MM.1S (cell line): Measurements from ENCODE around the gene UBL4A.

ENCODE experiments used
- DNase-seq: peaks from one replicate; pipeline ENCODE4 v3.0.0-alpha.2; 2015
- H2AFZ ChIP-seq: fragments of 300-600 bp; sonication (generic); 2 replicates; pipeline ENCODE4 v1.6.0; 2016; ENCODE audit warnings: antibody characterized with exemption, low read length
- H3F3A ChIP-seq: fragments of 300-600 bp; sonication (generic); 2 replicates; pipeline ENCODE4 v1.6.1; 2016; ENCODE audit warnings: mild to moderate bottlenecking, antibody characterized with exemption, low read length, moderate library complexity, mixed read lengths; ENCODE audit not compliant: insufficient read depth
- H3K27ac ChIP-seq: fragments of 300-600 bp; sonication (generic); 2 replicates; pipeline ENCODE4 v1.5.1; 2016; ENCODE audit warnings: mild to moderate bottlenecking, low read length
- H3K27me3 ChIP-seq: fragments of 300-600 bp; sonication (generic); replicated peaks from 2 replicates; pipeline ENCODE4 v1.6.0; 2016; ENCODE audit warnings: low read length; ENCODE audit not compliant: insufficient read depth
- H3K36me3 ChIP-seq: fragments of 300-600 bp; sonication (generic); replicated peaks from 2 replicates; pipeline ENCODE4 v1.6.1; 2016; ENCODE audit warnings: mild to moderate bottlenecking, low read length, mixed read lengths; ENCODE audit not compliant: insufficient read depth
- H3K4me1 ChIP-seq: fragments of 300-600 bp; sonication (generic); 2 replicates; pipeline ENCODE4 v1.6.1; 2016; ENCODE audit warnings: low read length, mixed read lengths
- H3K4me2 ChIP-seq: fragments of 300-600 bp; sonication (generic); 2 replicates; pipeline ENCODE4 v1.6.0; 2016; ENCODE audit warnings: low read depth, low read length
- H3K4me3 ChIP-seq: fragments of 300-600 bp; sonication (generic); 2 replicates; pipeline ENCODE4 v1.5.1; 2016; ENCODE audit warnings: low read length, mixed read lengths
- H3K79me2 ChIP-seq: fragments of 300-600 bp; sonication (generic); 2 replicates; pipeline ENCODE4 v1.6.1; 2016; ENCODE audit warnings: mixed run types, low read length, mixed read lengths
- H3K9ac ChIP-seq: fragments of 300-600 bp; sonication (generic); 2 replicates; pipeline ENCODE4 v1.6.1; 2016; ENCODE audit warnings: low read length, mixed read lengths
- H3K9me2 ChIP-seq: fragments of 300-600 bp; sonication (generic); replicated peaks from 2 replicates; pipeline ENCODE4 v1.6.1; 2016; ENCODE audit warnings: mild to moderate bottlenecking, low read length, mixed read lengths; ENCODE audit not compliant: insufficient read depth
- H3K9me3 ChIP-seq: fragments of 300-600 bp; sonication (generic); replicated peaks from 2 replicates; pipeline ENCODE4 v1.6.1; 2016; ENCODE audit warnings: mild to moderate bottlenecking, low read length, mixed read lengths; ENCODE audit not compliant: insufficient read depth
- H4K20me1 ChIP-seq: fragments of 300-600 bp; sonication (generic); 2 replicates; pipeline ENCODE4 v1.6.1; 2016; ENCODE audit warnings: mild to moderate bottlenecking, low read length, moderate library complexity, mixed read lengths; ENCODE audit not compliant: insufficient read depth
- CTCF ChIP-seq: fragments of 300-600 bp; sonication (generic); IDR thresholded peaks from 2 replicates; pipeline ENCODE4 v1.5.1; 2016; ENCODE audit warnings: antibody characterized with exemption, low read length, mixed read lengths
- EZH2 ChIP-seq: fragments of 300-600 bp; sonication (generic); optimal IDR thresholded peaks from 2 replicates; pipeline ENCODE3; 2017; ENCODE audit warnings: low read depth, mild to moderate bottlenecking, antibody characterized with exemption, low read length, mixed read lengths
- EZH2phosphoT487 ChIP-seq: fragments of 300-600 bp; sonication (generic); IDR thresholded peaks from 2 replicates; pipeline ENCODE4 v1.6.1; 2018; ENCODE audit warnings: antibody characterized with exemption, low read length

Gene UBL4A

GRCh38 chrX:154519389-154519788, 33.0 kb upstream of the UBL4A start:
- H4K20me1 ChIP-seq, result no peaks in the 10 kb centered on the region
- no peak overlapping the region for H2AFZ ChIP-seq
- DNase-seq, result no peak
- no peaks in the 10 kb centered on the region for H3K36me3 ChIP-seq
- H3K27me3 ChIP-seq, result no peaks in the 10 kb centered on the region
- TF ChIP-seq EZH2phosphoT487 (no peak), EZH2 (no peak), CTCF (no peak)
- H3K9me2 ChIP-seq, result no peaks in the 10 kb centered on the region
- no peaks in the 10 kb centered on the region for H3K4me1 ChIP-seq
- H3K4me3 ChIP-seq, result no peak overlapping the region
- no peaks in the 10 kb centered on the region for H3K9me3 ChIP-seq
- no peak overlapping the region for H3K27ac ChIP-seq
- H3K79me2 ChIP-seq, result peaks cover 4% of the 10 kb centered on the region; the same call in 1 of the 2 replicates
- no peak overlapping the region for H3K4me2 ChIP-seq
- H3F3A ChIP-seq, result no peaks in the 10 kb centered on the region
- no peak overlapping the region for H3K9ac ChIP-seq

GRCh38 chrX:154517101-154517781, 30.8 kb upstream of the UBL4A start:
- Histone ChIP-seq H3K4me2 (peak overlapping the region; percentile 50; the same call in 1 of the 2 replicates), H2AFZ (no peak overlapping the region), H3K9ac (no peak overlapping the region), H3K9me2 (no peaks in the 10 kb centered on the region), H3K79me2 (peaks cover 4% of the 10 kb centered on the region; the same call in 1 of the 2 replicates), H3K36me3 (no peaks in the 10 kb centered on the region), H3F3A (no peaks in the 10 kb centered on the region), H3K27me3 (no peaks in the 10 kb centered on the region), H3K4me3 (no peak overlapping the region), H4K20me1 (no peaks in the 10 kb centered on the region), H3K4me1 (no peaks in the 10 kb centered on the region), H3K27ac (no peak overlapping the region), H3K9me3 (no peaks in the 10 kb centered on the region)
- DNase-seq, result no peak
- TF ChIP-seq EZH2phosphoT487 (no peak), CTCF (no peak), EZH2 (no peak)

- no peaks in the 10 kb centered on the region for H3F3A ChIP-seq
- DNase-seq, result no peak
- H3K9me3 ChIP-seq, result no peaks in the 10 kb centered on the region
- no peaks in the 10 kb centered on the region for H3K4me1 ChIP-seq
- no peaks in the 10 kb centered on the region for H3K9me2 ChIP-seq
- peak overlapping the region; percentile 65 for H3K4me3 ChIP-seq
- H3K4me2 ChIP-seq, result peak overlapping the region; percentile 50
- no peaks in the 10 kb centered on the region for H4K20me1 ChIP-seq
- no peaks in the 10 kb centered on the region for H3K36me3 ChIP-seq
- H3K27me3 ChIP-seq, result no peaks in the 10 kb centered on the region
- TF ChIP-seq EZH2, result no peak
- no peak for TF ChIP-seq CTCF
- TF ChIP-seq EZH2phosphoT487, result no peak
- H3K9ac ChIP-seq, result peak overlapping the region; percentile 36; the same call in 1 of the 2 replicates
- peaks cover 4% of the 10 kb centered on the region; the same call in 1 of the 2 replicates for H3K79me2 ChIP-seq
- H3K27ac ChIP-seq, result peak overlapping the region; percentile 20; the same call in 1 of the 2 replicates
- H2AFZ ChIP-seq, result peak overlapping the region; percentile 54
Measured at GRCh38 chrX:154516656-154517100, 30.3 kb upstream of the UBL4A start.
